LHCN-M2 (cell line): ENCODE data around the gene NDUFA6. TPM values are rescaled to one million over a fixed set of nuclear protein-coding genes. Genes with fewer than 3 reads are reported as not detected.
"Not testable (repeated sequence)": the region's sequence is repeated elsewhere in the genome, so short reads cannot be mapped to it uniquely, and the experiment has no call there.

Experiments used
- DNase-seq: peaks from one replicate; pipeline ENCODE4 v3.0.0-alpha.2; 2012; ENCODE audit warnings: low read depth
- polyA plus RNA-seq: library from polyadenylated mRNA; unstranded; fragments of >200 nt; gene quantifications from one replicate; pipeline ENCODE4 v1.2.1, GENCODE V29; 2012; ENCODE audit warnings: missing spikeins
- total RNA-seq: library from RNA; depleted of rRNA; stranded (reverse); fragments of >200 nt; gene quantifications from 2 replicates; pipeline ENCODE4 v1.2.3, GENCODE V29; 2014; rRNA removed

Gene NDUFA6
- total RNA-seq: 81.9 and 90.6 TPM in 2 replicates
- 146 TPM for polyA plus RNA-seq

- peak; percentile 99 for DNase-seq
Measured at GRCh38 chr22:42090596-42091454, at the start of gene NDUFA6. Gene NDUFA6, minus strand, starts transcription at chr22:42090772. Its CDS starts 28 bp downstream, at chr22:42090744.

- DNase-seq: not testable (repeated sequence)
Measured at GRCh38 chr22:42140153-42140552, 49.6 kb upstream of the NDUFA6 start.

- DNase-seq: not testable (repeated sequence)
Measured at GRCh38 chr22:42139508-42139907, 48.9 kb upstream of the NDUFA6 start.

GRCh38 chr22:42138972-42139371, 48.4 kb upstream of the NDUFA6 start:
- no peak for DNase-seq

- no peak for DNase-seq
Measured at GRCh38 chr22:42138122-42138770, 47.7 kb upstream of the NDUFA6 start.

- DNase-seq: not testable (repeated sequence)
Measured at GRCh38 chr22:42135688-42136087, 45.1 kb upstream of the NDUFA6 start.

GRCh38 chr22:42134100-42135020, 43.8 kb upstream of the NDUFA6 start:
- DNase-seq: peak; percentile 65

GRCh38 chr22:42132457-42132856, 41.9 kb upstream of the NDUFA6 start:
- no peak for DNase-seq

- DNase-seq: no peak
Measured at GRCh38 chr22:42131562-42131961, 41.0 kb upstream of the NDUFA6 start.

GRCh38 chr22:42130639-42131431, 40.3 kb upstream of the NDUFA6 start, which contains the start of gene CYP2D6:
Gene CYP2D6, minus strand, starts transcription at chr22:42130810. Its CDS starts 19 bp downstream, at chr22:42130791.
- not testable (repeated sequence) for DNase-seq

- not testable (repeated sequence) for DNase-seq
Measured at GRCh38 chr22:42130182-42130581, 39.6 kb upstream of the NDUFA6 start.

- DNase-seq: not testable (repeated sequence)
Measured at GRCh38 chr22:42128776-42129694, 38.5 kb upstream of the NDUFA6 start.

GRCh38 chr22:42128007-42128406, 37.4 kb upstream of the NDUFA6 start:
- DNase-seq: not testable (repeated sequence)

GRCh38 chr22:42127606-42128005, 37.0 kb upstream of the NDUFA6 start:
- DNase-seq: no peak

GRCh38 chr22:42123529-42123928, 33.0 kb upstream of the NDUFA6 start:
- DNase-seq: not testable (repeated sequence)

GRCh38 chr22:42120231-42121021, 29.9 kb upstream of the NDUFA6 start:
- not testable (repeated sequence) for DNase-seq

GRCh38 chr22:42116848-42117424, 26.4 kb upstream of the NDUFA6 start:
- peak; percentile 24 for DNase-seq

GRCh38 chr22:42115420-42115830, 24.9 kb upstream of the NDUFA6 start:
- DNase-seq: not testable (repeated sequence)
